Measurements from ENCODE around the gene SFXN2.

The SFXN2 gene

DNA sequence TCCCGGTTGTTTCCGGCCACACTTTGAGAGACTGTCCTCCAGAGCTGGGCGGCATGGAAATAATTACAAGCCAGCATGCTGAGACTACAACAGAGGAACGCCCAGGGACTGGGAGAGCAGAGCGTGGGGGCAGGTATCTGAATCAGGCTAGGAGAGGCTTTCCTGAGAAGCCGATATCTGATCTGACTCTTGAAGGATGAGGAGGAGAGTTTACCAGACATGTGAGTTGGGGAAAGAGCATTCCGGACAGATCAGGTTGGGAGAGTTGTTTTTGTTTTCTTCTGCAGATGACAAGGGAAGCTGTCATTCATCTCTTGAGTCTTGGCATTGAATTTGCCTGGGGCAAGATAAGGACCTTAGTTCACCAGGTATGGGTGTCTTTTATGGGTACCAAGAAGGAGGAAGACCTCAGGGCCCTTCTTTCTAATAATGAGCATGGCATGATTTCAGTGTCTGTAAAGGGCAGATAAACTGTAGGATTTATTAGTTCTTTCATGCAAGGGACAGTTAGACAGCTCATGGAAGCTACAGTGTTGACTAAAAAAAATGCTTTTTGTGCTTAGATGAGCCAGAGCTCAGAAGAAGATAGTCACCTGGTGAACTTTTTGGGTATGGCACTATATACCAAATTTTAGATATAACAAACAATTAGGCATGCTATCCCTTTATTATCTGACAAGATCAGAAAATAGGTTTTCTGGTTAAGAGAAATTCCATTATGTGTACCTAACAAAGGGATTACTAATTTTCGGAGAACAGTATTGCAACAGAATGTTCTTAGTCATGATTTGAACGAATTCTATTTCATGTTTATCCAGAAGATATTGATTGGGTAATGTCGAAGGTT is 65.5 kb downstream of the SFXN2 start:
- DNase-seq: peak; percentile 79

DNA sequence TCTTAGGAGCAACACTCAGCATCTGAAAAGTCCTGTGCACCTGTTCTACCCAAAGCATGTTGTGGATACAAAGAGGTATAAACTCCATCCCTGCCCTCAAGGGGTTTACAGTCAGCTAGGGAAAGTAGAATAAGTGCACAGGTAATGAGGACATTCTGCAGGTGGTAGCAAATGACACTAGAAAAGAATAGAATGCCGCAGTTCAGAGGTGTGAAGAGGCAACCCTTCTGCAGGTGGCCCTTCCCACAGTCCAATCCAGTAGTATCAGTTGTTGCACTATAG is 66.0 kb downstream of the SFXN2 start:
- DNase-seq: no peak

DNA sequence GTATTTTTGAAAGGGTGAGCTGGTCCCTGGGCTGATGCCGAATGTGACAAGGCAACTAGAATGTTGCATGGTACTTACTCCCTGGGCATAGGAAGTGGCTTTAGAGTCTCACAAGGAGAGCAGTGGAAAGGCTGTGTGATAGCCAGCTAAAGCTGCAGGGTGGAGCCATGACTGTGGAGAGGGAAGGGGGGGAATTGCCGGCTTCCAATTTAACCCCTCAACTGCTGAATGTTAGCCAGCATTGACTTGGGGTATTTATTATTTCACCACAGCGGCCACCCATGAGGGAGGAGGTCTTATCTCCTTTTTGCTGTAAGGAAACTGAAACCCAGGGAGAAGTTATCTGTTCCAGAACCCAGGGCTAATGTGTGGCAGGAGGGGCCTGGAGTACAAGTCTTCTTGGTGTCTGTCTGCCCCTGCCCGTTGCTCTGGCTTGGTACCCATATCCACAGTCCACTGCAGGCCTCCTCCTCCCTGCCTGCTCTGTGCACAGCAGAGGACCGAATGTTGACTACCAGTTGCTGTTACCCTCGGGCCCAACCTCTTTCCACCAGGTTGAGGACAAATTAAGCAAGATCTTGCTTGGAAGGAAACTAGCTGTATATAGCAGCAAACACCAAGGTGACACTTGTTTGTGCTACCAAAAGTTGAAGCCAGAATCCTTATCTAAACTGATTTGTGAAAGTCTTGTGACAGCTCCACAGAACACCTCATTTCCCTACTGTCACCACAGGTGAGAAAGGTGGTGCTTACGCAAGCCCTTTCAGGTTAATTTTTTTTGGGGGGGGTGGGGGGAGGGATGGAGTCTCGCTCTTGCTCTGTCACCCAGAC is 66.9 kb downstream of the SFXN2 start:
- DNase-seq: no peak

DNA sequence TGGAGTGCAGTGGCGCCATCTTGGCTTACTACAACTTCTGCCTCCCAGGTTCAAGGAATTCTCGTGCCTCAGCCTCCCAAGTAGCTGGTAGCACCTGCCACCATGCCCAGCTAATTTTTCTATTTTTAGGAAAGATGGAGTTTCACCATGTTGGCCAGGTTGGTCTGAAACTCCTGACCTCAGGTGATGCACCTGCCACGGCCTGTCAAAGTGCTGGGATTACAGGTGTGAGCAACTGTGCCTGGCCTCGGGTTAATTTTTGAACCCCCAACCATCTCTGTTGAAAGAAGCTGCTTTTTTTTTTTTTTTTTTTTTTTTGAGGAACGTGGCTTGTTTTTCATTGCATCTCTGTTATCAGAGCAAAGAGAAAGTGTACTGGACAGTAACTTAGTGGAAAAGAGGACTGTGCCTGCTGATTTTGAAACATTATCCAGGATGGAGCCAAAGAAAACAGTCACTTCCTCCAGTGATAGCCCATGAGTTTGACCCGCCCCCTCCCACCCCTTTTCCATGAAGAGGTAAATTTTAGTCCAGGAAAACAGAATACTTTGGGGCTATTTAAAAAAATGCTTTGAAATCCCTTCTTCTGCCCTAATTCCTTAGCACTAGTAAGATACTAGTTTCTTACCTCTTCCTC is 67.6 kb downstream of the SFXN2 start:
- peak; percentile 45 for DNase-seq

DNA sequence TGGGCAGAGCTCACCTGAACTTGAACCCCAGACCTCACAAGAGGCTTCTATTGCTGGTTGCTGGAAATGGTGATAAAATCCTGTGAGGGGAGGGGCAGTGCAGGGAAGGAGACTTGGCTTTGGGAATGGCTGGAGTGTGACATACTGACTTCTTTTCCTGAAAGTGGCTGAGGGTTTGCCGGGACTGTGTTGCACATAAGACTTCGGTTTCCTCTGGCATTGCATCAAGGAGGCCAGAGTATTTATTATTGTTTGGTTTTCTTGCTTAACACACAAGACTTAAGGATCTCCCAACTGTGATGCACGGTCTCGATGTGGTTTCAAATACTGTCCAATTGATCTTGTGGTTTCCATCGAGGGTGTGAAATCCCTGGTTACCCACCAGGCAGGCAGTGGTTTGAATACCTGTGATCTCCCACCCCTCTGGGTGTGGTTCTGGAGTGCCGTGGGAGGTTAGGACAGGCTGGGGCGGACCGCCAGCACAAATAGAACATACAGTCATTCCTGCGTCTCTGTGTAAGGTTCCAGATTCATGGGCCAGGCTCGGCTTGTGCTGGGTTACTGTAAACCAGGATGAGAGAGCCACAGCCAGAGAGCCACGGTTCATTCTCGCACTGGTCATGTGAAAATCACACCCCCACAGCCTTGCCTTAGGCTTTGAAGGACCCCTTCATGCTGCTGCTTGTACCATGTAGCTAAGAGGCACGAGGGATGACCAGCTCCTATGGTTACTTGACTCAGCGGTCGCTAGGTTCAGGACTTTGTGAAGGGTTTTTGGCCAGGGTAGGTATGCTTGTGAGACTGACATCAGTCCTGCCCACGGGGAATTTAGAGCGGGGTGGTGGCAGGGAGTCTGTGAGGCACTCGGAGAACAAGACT is 68.5 kb downstream of the SFXN2 start:
- DNase-seq: peak; percentile 82

DNA sequence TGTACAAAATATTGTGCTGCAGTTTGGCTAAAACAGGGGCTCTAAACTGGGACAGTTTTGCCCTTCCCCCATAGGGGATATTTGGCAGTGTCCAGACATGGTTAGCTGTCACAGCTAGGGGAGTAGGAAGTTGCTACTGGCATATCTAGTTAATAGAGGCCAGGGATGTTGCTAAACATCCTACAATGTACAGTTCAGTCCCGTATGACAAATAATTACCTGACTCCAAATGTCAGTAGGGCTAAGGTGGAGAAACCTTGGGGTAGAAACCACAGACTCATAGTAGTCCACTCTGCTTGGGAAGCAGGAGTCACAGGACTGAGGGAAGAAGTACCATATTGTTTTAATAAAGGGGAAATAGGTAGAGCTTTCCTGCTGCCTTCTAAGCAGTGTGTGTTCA is 69.1 kb downstream of the SFXN2 start:
- no peak for DNase-seq

DNA sequence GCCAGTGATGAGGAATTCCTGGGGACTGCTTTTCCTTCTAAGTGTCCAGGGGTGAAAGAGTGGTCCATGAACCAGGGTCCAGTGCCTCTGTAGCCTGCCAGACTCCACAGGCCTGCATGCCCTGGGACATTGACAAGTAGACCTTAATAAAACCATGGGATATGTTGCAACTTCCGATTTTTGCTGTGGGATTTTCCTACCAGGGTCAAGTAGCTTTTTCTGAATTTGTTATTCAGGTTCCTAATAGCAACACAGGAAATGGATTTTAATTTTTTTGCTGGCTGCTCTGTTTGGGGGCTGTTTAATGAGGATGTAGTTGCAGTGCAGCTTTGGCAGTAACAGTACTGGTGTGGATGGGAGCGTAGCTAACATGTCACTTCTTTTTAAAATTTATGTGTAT is 71.4 kb downstream of the SFXN2 start:
- no peak for DNase-seq

DNA sequence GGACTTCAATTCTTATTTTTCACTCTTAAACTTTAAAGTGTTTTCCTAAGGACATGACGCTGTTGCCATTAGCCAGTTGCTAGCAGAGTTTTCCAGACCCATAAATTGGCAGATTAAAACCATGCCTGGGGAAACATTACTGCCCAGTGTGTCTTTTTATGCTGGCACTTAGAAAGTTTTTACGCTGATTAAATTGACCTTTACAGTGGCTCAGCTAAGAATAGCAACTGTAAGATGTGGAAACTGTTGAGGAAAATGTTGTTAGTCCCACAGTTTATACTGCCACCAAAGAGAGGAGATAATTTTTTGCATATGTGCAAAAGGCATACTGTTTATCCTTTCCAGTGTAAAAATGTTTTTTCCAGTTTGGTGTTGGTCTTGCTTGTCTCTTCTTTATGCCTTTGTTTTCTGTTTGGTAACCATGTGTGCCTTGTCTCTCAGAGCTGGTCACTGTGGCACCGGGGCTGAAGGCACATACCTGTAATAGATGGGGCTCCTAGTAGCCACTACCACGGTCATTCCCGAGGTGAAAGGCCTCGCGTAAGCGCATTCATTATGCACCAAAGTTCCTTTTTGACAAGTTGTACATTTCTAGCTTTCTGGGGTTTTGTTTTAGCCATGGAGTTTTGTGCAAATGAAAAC is 77.4 kb downstream of the SFXN2 start:
- DNase-seq: no peak

All from HCEC 1CT (cell line).